Panc1 (cell line): ENCODE results near the gene SLC8A1.

Source experiments
- CTCF ChIP-seq: fragments of 450-650 bp; IDR thresholded peaks from 2 replicates; pipeline ENCODE4 v1.5.1; 2017; ENCODE audit warnings: mild to moderate bottlenecking
- TF ChIP-seq, protein P1 (sequence below), 2 experiments: IDR thresholded peaks; 2 replicates each; pipeline ENCODE4 v1.6.1; 2011 to 2012; ENCODE audit warnings: low read depth in 2 of 2, control low read depth in 1 of 2, low read length in 1 of 2, mild to moderate bottlenecking in 1 of 2, moderate library complexity in 1 of 2; ENCODE audit not compliant: insufficient read depth in 1 of 2

DNA sequence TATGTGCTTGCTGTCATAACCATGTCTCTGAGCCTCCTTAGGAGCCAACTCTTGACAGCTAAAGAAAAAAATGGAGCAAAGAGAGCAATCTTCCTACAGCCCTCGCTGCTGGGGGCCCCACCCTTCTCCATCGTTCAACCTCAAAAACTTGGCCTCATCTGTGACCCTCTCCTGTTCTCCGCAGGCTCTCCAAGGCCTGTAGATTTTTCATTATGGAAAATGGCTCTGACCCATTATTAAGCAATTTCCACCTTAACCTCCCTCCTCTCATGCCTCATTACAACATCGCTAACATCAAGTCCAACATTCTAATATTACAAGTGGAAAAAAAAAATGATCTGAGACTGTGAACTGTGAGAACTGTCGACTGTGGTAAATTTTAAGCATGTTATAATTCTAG, 98.7 kb downstream of the SLC8A1 start:
- TF ChIP-seq CTCF, result no peak
- TF ChIP-seq, protein P1, sequence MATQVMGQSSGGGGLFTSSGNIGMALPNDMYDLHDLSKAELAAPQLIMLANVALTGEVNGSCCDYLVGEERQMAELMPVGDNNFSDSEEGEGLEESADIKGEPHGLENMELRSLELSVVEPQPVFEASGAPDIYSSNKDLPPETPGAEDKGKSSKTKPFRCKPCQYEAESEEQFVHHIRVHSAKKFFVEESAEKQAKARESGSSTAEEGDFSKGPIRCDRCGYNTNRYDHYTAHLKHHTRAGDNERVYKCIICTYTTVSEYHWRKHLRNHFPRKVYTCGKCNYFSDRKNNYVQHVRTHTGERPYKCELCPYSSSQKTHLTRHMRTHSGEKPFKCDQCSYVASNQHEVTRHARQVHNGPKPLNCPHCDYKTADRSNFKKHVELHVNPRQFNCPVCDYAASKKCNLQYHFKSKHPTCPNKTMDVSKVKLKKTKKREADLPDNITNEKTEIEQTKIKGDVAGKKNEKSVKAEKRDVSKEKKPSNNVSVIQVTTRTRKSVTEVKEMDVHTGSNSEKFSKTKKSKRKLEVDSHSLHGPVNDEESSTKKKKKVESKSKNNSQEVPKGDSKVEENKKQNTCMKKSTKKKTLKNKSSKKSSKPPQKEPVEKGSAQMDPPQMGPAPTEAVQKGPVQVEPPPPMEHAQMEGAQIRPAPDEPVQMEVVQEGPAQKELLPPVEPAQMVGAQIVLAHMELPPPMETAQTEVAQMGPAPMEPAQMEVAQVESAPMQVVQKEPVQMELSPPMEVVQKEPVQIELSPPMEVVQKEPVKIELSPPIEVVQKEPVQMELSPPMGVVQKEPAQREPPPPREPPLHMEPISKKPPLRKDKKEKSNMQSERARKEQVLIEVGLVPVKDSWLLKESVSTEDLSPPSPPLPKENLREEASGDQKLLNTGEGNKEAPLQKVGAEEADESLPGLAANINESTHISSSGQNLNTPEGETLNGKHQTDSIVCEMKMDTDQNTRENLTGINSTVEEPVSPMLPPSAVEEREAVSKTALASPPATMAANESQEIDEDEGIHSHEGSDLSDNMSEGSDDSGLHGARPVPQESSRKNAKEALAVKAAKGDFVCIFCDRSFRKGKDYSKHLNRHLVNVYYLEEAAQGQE (IDR thresholded peaks at IDR 0.05; ENCODE audit: insufficient read depth in 1 of 2, low read depth in 2 of 2, low read length in 1 of 2), result no peak
